ENCODE measurements around the gene ZNF511. TPM values are rescaled to one million over a fixed set of nuclear protein-coding genes. Genes with fewer than 3 reads are reported as not detected.

Gene ZNF511
- total and polyA plus RNA-seq, 10 donors = 26.3 to 50.6 (median 30.5) TPM

DNA sequence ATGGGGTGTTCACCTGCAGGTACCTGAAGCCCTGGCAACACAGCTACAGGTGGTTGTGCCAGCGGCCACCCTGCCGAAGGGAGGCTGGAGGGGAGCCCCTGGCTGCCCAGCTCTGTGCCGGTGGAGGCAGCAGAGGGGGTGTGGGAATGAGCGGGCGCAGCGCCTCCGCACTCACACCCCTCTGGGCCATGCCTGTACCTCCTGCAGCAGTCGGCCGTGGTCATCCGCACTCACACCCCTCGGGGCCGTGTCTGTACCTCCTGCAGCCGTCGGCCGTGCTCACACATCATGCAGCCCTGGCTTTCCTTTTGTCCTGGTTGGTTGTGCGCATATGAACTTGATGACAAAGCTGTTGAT is 1.7 kb downstream of the ZNF511 start:
- H3K9me3 ChIP-seq = no peaks in the 10 kb centered on the region
- H3K4me3 ChIP-seq = no peak overlapping the region
- intact Hi-C loops (cut with DNase I; ENCODE audit: low total_unique reads) = no loop called here
- DNase-seq = peak; percentile 86
- H3K27me3 ChIP-seq (replicated peaks in 1 of 7) = no peaks in the 10 kb centered on the region
- peaks cover 0 to 41% (median 32%) of the 10 kb centered on the region in 6 donors for H3K36me3 ChIP-seq
- H3K27ac ChIP-seq = no peak overlapping the region
- WGBS, 5 donors = 94 to 96% (median 95%) methylated on average over 7 to 16 of the region's 16 CpGs
- H3K4me1 ChIP-seq = peaks cover 17 to 51% (median 41%) of the 10 kb centered on the region in 6 donors
- TF ChIP-seq, protein P1, sequence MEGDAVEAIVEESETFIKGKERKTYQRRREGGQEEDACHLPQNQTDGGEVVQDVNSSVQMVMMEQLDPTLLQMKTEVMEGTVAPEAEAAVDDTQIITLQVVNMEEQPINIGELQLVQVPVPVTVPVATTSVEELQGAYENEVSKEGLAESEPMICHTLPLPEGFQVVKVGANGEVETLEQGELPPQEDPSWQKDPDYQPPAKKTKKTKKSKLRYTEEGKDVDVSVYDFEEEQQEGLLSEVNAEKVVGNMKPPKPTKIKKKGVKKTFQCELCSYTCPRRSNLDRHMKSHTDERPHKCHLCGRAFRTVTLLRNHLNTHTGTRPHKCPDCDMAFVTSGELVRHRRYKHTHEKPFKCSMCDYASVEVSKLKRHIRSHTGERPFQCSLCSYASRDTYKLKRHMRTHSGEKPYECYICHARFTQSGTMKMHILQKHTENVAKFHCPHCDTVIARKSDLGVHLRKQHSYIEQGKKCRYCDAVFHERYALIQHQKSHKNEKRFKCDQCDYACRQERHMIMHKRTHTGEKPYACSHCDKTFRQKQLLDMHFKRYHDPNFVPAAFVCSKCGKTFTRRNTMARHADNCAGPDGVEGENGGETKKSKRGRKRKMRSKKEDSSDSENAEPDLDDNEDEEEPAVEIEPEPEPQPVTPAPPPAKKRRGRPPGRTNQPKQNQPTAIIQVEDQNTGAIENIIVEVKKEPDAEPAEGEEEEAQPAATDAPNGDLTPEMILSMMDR (IDR thresholded peaks at IDR 0.05 in 8 of 11, conservative IDR thresholded peaks at IDR 0.05 in 3 of 11) = no peak
- no peak for TF ChIP-seq POLR2A (IDR thresholded peaks at IDR 0.05)
- no peak for TF ChIP-seq POLR2AphosphoS5 (IDR thresholded peaks at IDR 0.05)

- no peaks in the 10 kb centered on the region for H3K9me3 ChIP-seq
- peaks cover 17 to 47% (median 37%) of the 10 kb centered on the region in 6 donors for H3K4me1 ChIP-seq
- no peaks in the 10 kb centered on the region for H3K27me3 ChIP-seq (replicated peaks in 1 of 7)
- intact Hi-C loops (cut with DNase I; ENCODE audit: low total_unique reads) = no loop called here
- no peak overlapping the region for H3K4me3 ChIP-seq
- 96 to 99% (median 97%) methylated on average over 8 of the region's 8 CpGs for WGBS, 5 donors
- no peak overlapping the region for H3K27ac ChIP-seq
- DNase-seq = peak; percentile 47
- H3K36me3 ChIP-seq = peaks cover 0 to 41% (median 32%) of the 10 kb centered on the region in 6 donors
- no peak for TF ChIP-seq POLR2A (IDR thresholded peaks at IDR 0.05)
- no peak for TF ChIP-seq POLR2AphosphoS5 (IDR thresholded peaks at IDR 0.05)
- TF ChIP-seq, protein P1 (IDR thresholded peaks at IDR 0.05 in 8 of 11, conservative IDR thresholded peaks at IDR 0.05 in 3 of 11) = no peak
Measured at GRCh38 chr10:133310789-133311188, 2.1 kb downstream of the ZNF511 start.

DNA sequence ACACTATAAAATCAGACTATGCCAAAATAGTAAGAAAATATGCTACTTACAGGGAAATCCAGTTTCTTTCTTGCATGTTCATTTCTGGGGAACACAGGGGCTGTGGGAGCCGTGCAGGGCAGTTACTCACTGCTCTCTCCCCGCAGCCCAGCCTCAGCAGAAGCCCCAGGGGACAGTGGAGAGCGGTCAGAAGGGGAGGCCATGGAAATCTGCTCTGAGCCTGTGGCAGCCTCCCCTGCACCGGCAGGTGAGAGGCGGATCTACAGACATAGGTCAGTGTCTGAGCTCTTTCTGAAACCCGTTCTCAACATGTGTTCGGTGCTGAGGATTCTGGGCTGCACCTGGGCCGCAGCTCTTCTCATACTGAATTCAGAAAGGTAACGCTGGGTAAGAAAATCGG is 2.9 kb downstream of the ZNF511 start:
- no peaks in the 10 kb centered on the region for H3K9me3 ChIP-seq
- H3K27me3 ChIP-seq (replicated peaks in 1 of 7) = no peaks in the 10 kb centered on the region
- intact Hi-C loops (cut with DNase I; ENCODE audit: low total_unique reads) = no loop called here
- H3K4me3 ChIP-seq = no peak overlapping the region
- peaks cover 13 to 39% (median 30%) of the 10 kb centered on the region in 6 donors for H3K4me1 ChIP-seq
- TF ChIP-seq, protein P1 (IDR thresholded peaks at IDR 0.05 in 8 of 11, conservative IDR thresholded peaks at IDR 0.05 in 3 of 11) = no peak
- TF ChIP-seq POLR2AphosphoS5 (IDR thresholded peaks at IDR 0.05) = no peak
- no peak for TF ChIP-seq POLR2A (IDR thresholded peaks at IDR 0.05)
- no peak overlapping the region for H3K27ac ChIP-seq
- DNase-seq = peak; percentile 71
- WGBS, 5 donors = 92 to 95% (median 94%) methylated on average over 10 of the region's 10 CpGs
- peaks cover 0 to 41% (median 32%) of the 10 kb centered on the region in 6 donors for H3K36me3 ChIP-seq

GRCh38 chr10:133312016-133312768 is 3.5 kb downstream of the ZNF511 start:
- peaks cover 7 to 33% (median 23%) of the 10 kb centered on the region in 6 donors for H3K4me1 ChIP-seq
- intact Hi-C loops (cut with DNase I; ENCODE audit: low total_unique reads) = no loop called here
- H3K36me3 ChIP-seq = peaks cover 0 to 41% (median 32%) of the 10 kb centered on the region in 6 donors
- no peak overlapping the region for H3K4me3 ChIP-seq
- peak; percentile 77 for DNase-seq
- H3K27me3 ChIP-seq (replicated peaks in 1 of 7) = no peaks in the 10 kb centered on the region
- no peak overlapping the region for H3K27ac ChIP-seq
- TF ChIP-seq POLR2AphosphoS5 (IDR thresholded peaks at IDR 0.05) (no peak), POLR2A (IDR thresholded peaks at IDR 0.05) (no peak)
- TF ChIP-seq, protein P1 (IDR thresholded peaks at IDR 0.05 in 8 of 11, conservative IDR thresholded peaks at IDR 0.05 in 3 of 11) = no peak
- WGBS, 5 donors = 95 to 96% (median 95%) methylated on average over 23 of the region's 23 CpGs
- H3K9me3 ChIP-seq = no peaks in the 10 kb centered on the region
